Activated T-helper 17 cell treated with anti-CD3 and anti-CD28 coated beads, Interleukin-2, amount 50 U/mL, for 72 hours (primary cell): ENCODE results near the gene HCFC1R1. TPM values are rescaled to one million over a fixed set of nuclear protein-coding genes. Genes with fewer than 3 reads are reported as not detected.

Experiments
- ATAC-seq: fragments of 150-1000 bp; cut with Tn5 transposase; replicated peaks from 2 replicates; pipeline ENCODE4 v1.10.0; 2021; ENCODE audit warnings: mild to moderate bottlenecking, moderate library complexity
- H3K27ac Mint-ChIP-seq: one replicate; pipeline ENCODE4 v1.8.0; 2022; ENCODE audit warnings: mixed read lengths
- H3K27me3 Mint-ChIP-seq: one replicate; pipeline ENCODE4 v1.8.0; 2022; ENCODE audit warnings: mixed read lengths
- H3K36me3 Mint-ChIP-seq: one replicate; pipeline ENCODE4 v1.8.0; 2022; ENCODE audit warnings: low read depth, mild to moderate bottlenecking, mixed read lengths
- H3K4me1 Mint-ChIP-seq: one replicate; pipeline ENCODE4 v1.8.0; 2022; ENCODE audit warnings: mixed read lengths
- H3K4me3 Mint-ChIP-seq: one replicate; pipeline ENCODE4 v1.8.0; 2022; ENCODE audit warnings: mild to moderate bottlenecking, mixed read lengths
- H3K9me3 Mint-ChIP-seq: one replicate; pipeline ENCODE4 v1.8.0; 2022; ENCODE audit warnings: mixed read lengths
- total RNA-seq, 2 donors: library from RNA; stranded (reverse); gene quantifications; one replicate each; pipeline ENCODE4 v1.2.3, GENCODE V29; 2022

Gene HCFC1R1
- total RNA-seq, 2 donors from 2014 or later = 28.2 to 46.0 TPM

DNA sequence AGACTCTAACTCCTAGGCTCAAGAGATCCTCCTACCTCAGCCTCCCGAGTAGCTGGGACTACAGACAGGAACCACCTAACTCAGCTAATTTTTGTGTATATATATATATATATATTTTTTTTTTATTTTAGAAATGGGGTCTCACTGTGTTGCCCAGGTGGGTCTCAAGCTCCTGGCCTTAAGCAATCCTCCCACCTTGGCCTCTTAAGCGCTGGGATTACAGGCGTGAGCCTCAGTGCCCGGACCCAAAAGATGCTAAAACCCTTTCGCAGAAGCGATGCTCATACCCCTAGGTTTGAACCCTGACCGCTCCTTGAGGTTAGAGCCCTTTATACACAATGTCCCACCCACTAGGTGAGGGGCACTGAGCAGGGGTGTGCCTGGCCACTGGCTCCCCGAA is 13.2 kb downstream of the HCFC1R1 start:
- no peak overlapping the region for H3K27ac Mint-ChIP-seq
- H3K9me3 Mint-ChIP-seq = no peaks in the 10 kb centered on the region
- peaks cover 6% of the 10 kb centered on the region for H3K27me3 Mint-ChIP-seq
- H3K4me3 Mint-ChIP-seq = no peak overlapping the region
- H3K4me1 Mint-ChIP-seq = peaks cover 10% of the 10 kb centered on the region
- no peaks in the 10 kb centered on the region for H3K36me3 Mint-ChIP-seq
- ATAC-seq = no peak

DNA sequence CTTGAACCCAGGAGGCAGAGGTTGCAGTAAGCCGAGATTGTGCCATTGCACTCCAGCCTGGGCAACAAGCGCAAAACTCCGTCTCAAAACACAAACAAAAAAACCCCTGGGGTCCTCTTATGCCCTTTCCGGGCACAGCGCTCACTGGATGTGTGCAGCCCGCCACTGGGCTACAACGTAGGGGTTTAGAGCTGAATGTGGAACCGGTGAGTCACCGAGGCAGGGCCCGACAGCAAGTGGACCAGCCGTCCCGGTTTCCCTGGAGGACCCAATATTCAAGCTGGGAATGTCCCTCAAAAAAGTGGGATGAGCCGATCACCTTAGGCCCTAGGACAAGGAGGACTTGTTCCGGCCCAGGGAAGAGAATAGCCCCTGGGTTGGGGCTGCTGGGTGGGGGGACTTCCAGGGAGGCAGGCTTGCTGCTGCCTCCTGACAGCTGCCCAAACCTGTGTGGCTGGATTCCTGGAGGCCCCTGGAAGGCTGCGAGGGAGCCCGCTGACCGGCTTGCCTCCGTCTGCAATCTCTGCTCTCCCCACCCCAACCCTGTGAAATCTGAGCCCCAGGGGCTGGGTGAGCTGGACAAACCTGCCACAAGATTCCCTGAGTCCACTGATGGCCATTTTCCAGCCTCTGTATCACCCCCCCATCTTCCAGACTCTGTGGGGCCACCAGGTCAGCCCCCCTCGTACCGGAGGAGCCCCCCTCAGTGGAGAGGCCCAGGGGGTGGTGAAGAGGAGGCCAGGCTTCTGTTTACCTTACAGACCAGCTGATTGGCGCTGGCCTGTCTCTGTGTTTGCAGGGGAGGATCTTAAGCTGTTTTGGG is 14.0 kb downstream of the HCFC1R1 start:
- H3K27ac Mint-ChIP-seq = no peak overlapping the region
- peaks cover 6% of the 10 kb centered on the region for H3K27me3 Mint-ChIP-seq
- H3K4me1 Mint-ChIP-seq = peaks cover 10% of the 10 kb centered on the region
- H3K9me3 Mint-ChIP-seq = no peaks in the 10 kb centered on the region
- no peaks in the 10 kb centered on the region for H3K36me3 Mint-ChIP-seq
- ATAC-seq = no peak
- no peak overlapping the region for H3K4me3 Mint-ChIP-seq

DNA sequence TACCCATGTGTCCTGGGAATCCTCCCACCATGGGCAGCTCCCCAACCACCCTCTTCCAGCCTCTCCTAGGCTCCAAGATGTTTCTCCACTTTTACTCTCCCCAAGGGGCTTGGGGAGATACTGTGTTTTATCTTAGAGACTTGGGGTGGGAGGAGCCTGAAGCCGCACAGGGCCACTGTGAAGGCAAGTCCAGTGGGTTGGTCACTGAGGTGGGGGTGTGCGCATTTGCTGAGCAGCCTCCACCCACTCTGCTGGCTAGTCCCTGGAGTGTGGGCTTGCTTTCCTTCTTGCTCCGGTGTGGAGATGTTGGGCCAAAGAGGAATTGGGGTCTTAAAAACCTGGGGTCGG is 15.1 kb downstream of the HCFC1R1 start:
- H3K4me3 Mint-ChIP-seq = peak overlapping the region; percentile 42
- H3K36me3 Mint-ChIP-seq = no peaks in the 10 kb centered on the region
- peaks cover 10% of the 10 kb centered on the region for H3K4me1 Mint-ChIP-seq

DNA sequence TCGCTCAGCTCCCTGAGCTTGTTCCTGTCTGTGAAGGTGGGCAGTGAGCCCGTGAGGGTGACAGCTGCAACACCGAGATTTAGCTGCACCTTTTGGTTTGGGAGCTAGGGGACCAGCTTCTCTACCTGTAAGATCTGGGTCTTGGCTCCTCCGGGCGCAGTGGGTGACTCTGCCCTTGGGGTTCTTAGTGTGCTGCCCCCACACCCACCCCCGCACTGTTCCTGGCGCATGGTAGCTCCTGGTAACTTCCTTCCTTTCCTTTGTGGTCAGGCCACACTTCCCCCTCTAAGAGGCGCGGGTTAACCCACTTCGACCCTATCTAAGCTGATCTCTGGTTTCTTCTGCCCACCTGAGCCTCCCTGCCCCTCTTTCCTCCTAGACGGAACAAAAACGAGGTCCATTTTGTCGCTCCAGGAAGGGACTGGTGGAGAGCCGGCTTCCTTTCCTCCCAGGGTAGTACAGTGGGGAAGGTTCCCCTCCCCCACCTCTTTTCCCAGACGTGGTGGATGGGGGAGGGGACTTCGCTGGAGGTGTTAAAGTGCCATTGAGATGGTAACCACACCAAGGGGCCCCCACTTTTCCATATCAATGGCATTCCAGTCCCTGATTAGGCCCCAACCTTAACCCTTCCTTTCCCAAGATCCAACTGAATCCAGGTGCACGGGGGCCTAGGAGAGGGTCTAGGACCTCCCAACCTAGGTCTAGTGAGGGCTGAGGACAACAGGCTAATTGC is 15.6 kb downstream of the HCFC1R1 start:
- peaks cover 3% of the 10 kb centered on the region for H3K27me3 Mint-ChIP-seq
- H3K36me3 Mint-ChIP-seq = no peaks in the 10 kb centered on the region
- peak overlapping the region; percentile 69 for H3K27ac Mint-ChIP-seq
- ATAC-seq = no peak
- no peaks in the 10 kb centered on the region for H3K9me3 Mint-ChIP-seq
- H3K4me1 Mint-ChIP-seq = peaks cover 10% of the 10 kb centered on the region
- peak overlapping the region; percentile 42 for H3K4me3 Mint-ChIP-seq

More for the DNA sequence above, 15.1 kb downstream of the HCFC1R1 start:
- ATAC-seq = no peak
- Mint-ChIP-seq H3K9me3 (no peaks in the 10 kb centered on the region), H3K27ac (no peak overlapping the region), H3K27me3 (peaks cover 3% of the 10 kb centered on the region)

DNA sequence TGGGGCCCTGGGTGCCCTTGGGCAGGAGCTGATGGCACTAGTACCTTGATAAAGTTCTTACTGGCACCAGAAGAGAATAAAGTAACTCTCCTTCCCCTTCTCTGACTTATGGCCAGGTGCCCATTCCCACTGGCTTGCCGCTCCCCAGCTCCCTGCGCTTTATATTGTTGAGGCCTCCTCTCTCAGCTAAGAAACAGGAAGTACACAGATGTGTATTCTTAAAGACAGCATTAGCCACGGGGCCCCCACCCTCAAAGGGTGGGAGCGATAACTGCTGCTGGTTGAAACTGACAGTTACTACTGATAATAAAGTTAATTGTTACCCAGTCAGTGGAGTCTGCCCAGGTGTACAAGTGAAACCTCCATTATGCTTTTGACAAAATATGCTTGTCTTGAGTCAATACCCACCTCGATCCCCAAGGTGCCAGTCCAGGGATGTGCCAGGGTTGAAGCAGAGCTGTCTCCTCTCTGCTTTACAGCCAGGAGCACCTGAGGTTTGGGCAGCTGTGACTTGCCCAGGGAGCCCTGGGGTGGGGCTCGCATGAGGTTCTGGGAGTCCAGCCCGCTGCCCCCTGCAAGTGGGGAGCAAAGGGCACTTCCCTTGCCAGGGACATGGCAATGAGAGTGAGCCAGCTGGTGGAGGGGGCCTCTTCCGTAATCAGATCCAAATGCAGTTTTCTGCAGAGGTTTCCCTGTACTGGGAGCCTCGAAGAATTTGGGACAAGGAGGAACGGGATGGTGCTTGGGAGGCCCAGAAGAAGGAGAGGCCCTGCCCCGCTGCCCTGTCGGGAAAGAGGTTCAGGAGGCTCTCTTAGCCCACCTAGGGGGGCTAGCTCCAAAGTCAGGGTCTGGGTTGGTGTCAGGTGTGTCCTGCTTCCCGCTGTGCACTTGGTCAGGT is 16.4 kb downstream of the HCFC1R1 start:
- peak overlapping the region; percentile 69 for H3K27ac Mint-ChIP-seq
- H3K4me3 Mint-ChIP-seq = peak overlapping the region; percentile 42
- ATAC-seq = no peak
- H3K36me3 Mint-ChIP-seq = no peaks in the 10 kb centered on the region
- H3K4me1 Mint-ChIP-seq = peaks cover 10% of the 10 kb centered on the region
- H3K27me3 Mint-ChIP-seq = peaks cover 3% of the 10 kb centered on the region
- no peaks in the 10 kb centered on the region for H3K9me3 Mint-ChIP-seq

DNA sequence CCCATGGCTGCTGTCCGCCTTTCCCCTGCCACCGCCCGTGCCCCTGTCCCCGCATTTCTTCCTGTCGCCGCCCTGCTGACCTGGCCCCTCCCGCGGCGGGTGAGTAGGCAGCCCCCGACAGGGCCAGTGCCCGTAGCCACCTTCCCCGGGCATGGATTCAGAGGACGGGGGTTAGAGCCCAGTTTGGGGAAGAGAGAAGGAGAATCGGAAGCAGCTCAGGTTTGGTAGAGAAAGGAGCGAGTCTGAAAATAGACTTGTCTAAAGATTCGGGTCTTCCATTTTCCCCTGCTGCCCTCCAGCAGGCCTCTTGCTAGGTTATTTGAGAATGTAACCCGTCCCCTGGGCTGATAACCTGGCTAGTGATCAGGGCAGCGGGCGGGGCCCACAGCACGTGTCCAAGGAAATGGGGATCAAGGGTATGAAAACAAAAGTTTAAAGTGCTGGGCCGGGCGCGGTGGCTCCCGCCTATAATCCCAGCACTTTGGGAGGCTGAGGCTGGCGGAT is 18.9 kb downstream of the HCFC1R1 start:
- Mint-ChIP-seq H3K4me3 (peak overlapping the region; percentile 52), H3K27me3 (peaks cover 6% of the 10 kb centered on the region), H3K27ac (no peak overlapping the region), H3K36me3 (no peaks in the 10 kb centered on the region), H3K9me3 (no peaks in the 10 kb centered on the region), H3K4me1 (peaks cover 10% of the 10 kb centered on the region)
- ATAC-seq = no peak

DNA sequence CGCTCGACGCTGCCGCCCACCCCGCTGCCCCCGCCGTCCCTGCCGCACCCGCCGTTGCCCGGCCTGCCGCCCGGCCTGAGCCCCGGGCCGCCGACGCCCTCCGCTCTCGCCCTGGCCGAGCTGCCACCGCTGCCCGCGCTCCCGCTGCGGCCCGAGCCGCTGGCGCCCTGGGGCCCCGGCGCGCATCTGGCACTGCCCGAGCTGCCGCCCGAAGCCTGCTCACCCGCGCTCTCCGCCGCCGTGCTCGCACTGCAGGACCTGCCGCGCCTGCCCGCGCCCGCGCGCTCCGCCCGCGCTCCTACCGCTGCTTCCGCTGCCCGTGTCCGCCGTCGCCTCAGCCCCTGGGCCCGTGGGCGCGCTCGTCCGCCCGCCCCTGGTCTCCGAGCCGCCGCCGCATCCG is 19.4 kb downstream of the HCFC1R1 start:
- H3K27me3 Mint-ChIP-seq = peaks cover 6% of the 10 kb centered on the region

DNA sequence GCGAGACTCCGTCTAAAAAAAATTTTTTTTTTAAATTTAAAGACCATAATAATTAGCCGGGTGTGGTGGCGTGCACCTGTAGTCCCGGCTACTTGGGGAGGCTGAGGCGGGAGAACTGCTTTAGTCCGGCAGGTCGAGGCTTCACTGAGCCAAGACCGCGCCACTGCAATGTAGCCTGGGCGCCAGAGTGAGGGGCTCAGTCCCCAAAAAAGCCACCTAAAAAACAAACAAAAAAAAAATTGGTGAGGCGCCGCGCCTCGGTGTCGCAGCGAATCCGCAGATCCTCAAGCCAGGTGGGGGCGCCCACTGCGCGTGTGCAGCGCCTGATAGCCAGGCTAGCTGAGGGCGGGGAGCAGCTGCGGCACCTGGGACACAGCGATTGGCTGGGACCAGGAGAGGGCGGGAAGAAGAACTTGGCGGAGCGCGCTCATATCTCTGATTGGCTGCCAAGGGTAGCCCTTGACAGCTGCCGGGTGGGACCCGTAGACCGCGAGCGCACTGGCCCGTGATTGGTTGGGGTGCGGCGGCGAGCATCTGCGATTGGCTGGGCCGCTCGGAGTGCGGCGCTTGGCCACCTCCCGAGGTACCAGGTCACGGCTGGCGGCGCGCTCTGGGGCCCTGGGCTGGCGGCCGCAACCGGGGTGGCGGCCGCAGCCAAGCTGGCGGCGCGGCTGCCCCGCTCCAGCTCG is 20.0 kb downstream of the HCFC1R1 start:
- no peaks in the 10 kb centered on the region for H3K36me3 Mint-ChIP-seq
- H3K27ac Mint-ChIP-seq = no peak overlapping the region
- peaks cover 10% of the 10 kb centered on the region for H3K4me1 Mint-ChIP-seq
- H3K27me3 Mint-ChIP-seq = peaks cover 6% of the 10 kb centered on the region
- peak overlapping the region; percentile 39 for H3K4me3 Mint-ChIP-seq
- peak; percentile 100 for ATAC-seq
- H3K9me3 Mint-ChIP-seq = no peaks in the 10 kb centered on the region

More for the DNA sequence above, 19.4 kb downstream of the HCFC1R1 start:
- Mint-ChIP-seq H3K4me3 (peak overlapping the region; percentile 39), H3K9me3 (no peaks in the 10 kb centered on the region), H3K36me3 (no peaks in the 10 kb centered on the region), H3K27ac (no peak overlapping the region), H3K4me1 (peaks cover 10% of the 10 kb centered on the region)
- peak; percentile 11 for ATAC-seq

DNA sequence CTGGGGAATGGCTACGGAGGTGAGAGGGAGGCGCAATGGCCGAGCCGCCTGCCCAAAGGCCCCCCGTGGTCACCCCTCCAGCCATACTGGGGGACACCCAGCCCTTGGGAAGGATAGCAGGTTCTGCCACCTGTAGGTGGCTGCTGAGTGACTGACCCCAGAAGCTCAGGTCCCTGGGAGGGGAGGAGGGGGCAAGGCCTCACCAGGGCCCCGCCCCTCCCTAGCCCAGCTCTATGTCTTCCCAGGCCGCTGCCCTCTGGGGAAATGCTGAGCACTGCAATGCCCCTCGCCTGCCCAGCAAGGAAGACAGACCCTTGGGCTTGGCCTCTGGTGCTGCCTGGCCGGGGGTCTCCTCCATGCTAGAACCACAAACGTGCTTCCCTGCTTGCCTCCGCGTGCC is 22.4 kb downstream of the HCFC1R1 start:
- Mint-ChIP-seq H3K36me3 (no peaks in the 10 kb centered on the region), H3K4me1 (no peaks in the 10 kb centered on the region), H3K4me3 (no peak overlapping the region)

DNA sequence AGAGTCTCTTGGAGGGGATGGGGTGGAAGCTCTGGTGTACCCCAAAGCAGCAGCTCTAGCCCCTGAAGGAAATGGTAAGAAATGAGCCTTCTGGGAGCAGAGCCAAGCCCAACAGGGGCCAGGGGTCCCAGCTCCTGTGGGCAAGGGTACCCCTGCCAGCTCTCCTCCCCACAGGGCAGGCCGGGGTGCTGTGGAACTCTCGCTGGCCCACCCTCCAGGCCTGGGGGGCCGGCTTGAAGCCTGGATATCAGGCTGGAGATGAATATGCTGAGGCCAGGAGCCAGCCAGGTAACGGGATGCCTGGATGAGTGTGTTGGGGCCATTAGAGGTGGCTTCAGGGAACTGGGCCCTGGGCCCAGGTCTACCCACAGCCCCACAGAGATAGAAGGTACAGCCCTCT is 23.2 kb downstream of the HCFC1R1 start:
- Mint-ChIP-seq H3K27ac (no peak overlapping the region), H3K36me3 (no peaks in the 10 kb centered on the region), H3K9me3 (no peaks in the 10 kb centered on the region), H3K4me1 (no peaks in the 10 kb centered on the region), H3K27me3 (peaks cover 3% of the 10 kb centered on the region), H3K4me3 (no peak overlapping the region)
- no peak for ATAC-seq

More for the DNA sequence above, 22.4 kb downstream of the HCFC1R1 start:
- no peaks in the 10 kb centered on the region for H3K9me3 Mint-ChIP-seq
- H3K27me3 Mint-ChIP-seq = peaks cover 3% of the 10 kb centered on the region
- H3K27ac Mint-ChIP-seq = no peak overlapping the region
- ATAC-seq = no peak

DNA sequence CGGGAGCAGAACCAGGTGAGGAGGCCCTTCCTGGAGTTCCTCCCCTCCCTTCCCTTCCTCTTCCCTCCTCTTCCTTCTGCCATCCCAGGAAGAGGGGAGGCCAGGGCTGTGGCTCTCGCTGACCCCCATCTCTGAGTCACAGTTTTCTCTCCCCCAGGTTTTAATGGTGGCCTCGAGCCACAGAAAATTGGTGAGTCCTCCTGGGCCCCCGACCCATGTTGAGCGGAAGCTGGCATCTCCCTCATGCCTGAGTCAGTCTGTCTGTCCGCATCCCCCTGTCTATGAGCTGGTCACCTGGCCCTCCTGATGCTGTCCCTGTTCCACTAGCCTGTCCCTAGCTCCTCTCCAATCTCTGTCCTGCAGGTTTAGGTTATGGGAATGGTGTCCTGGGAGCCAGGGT is 23.8 kb downstream of the HCFC1R1 start:
- no peak for ATAC-seq
- Mint-ChIP-seq H3K4me3 (no peak overlapping the region), H3K27me3 (peaks cover 3% of the 10 kb centered on the region)

DNA sequence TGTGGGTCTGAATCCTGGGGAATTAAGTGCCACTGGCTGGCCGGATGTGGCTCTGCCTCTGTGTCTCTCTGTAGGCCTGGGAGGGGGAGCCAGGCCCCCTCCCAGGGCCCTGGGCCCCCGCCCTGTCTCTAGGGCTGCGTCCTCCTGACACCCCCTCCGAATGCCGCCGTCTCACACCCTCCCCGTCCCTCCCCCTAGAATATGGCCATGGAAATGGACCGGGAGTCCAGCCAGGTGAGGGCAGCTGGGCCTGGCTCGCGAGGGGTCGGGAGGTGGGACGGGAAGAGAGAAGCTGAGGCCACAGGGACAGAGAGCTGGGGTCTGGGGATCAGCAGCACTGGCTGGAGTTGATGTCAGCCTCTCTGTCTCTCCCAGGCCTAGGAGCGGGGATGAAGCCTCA is 27.4 kb downstream of the HCFC1R1 start:
- Mint-ChIP-seq H3K36me3 (no peaks in the 10 kb centered on the region), H3K4me3 (no peak overlapping the region)

More for the DNA sequence above, 23.8 kb downstream of the HCFC1R1 start:
- no peaks in the 10 kb centered on the region for H3K4me1 Mint-ChIP-seq
- no peak overlapping the region for H3K27ac Mint-ChIP-seq
- H3K36me3 Mint-ChIP-seq = no peaks in the 10 kb centered on the region
- no peaks in the 10 kb centered on the region for H3K9me3 Mint-ChIP-seq

DNA sequence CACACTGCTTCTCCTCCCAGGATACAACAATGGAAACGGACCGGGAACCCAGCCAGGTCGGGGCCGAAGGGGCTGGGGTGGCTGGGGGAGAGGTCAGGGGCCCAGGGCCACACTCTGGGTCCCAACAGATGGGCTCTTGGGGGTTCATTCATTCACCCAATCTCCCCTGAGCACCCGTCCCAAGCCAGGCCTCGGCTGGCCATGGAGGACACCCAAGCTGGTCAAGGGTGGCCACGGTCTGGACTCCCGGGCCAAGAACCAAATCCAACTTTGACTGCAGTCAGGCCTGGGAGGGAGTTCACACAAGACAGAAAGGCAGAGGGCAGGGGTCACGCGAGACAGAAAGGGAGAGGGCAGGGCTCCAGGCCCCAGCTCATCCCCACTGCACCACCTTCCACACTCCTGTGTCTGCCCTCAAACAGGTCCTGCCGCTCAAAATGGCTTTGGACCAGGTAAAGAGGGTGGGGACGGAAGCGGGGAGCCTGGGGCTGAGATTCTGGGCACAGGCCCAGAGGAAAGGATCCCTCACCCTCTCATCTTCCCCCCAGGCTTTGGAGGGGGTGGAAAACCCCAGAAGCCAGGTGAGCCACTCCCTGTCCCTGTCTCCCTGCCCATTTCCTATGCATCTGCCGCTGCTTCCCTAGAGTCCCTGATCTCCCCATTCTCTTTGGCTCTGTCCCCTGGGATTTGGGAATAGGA is 31.2 kb downstream of the HCFC1R1 start:
- no peak overlapping the region for H3K27ac Mint-ChIP-seq
- H3K4me1 Mint-ChIP-seq = no peaks in the 10 kb centered on the region
- no peaks in the 10 kb centered on the region for H3K36me3 Mint-ChIP-seq
- H3K27me3 Mint-ChIP-seq = peaks cover 3% of the 10 kb centered on the region
- H3K4me3 Mint-ChIP-seq = no peak overlapping the region
- no peak for ATAC-seq
- H3K9me3 Mint-ChIP-seq = no peaks in the 10 kb centered on the region

More for the DNA sequence above, 27.4 kb downstream of the HCFC1R1 start:
- H3K9me3 Mint-ChIP-seq = no peaks in the 10 kb centered on the region
- H3K27ac Mint-ChIP-seq = no peak overlapping the region
- no peak for ATAC-seq
- H3K4me1 Mint-ChIP-seq = no peaks in the 10 kb centered on the region
- peaks cover 3% of the 10 kb centered on the region for H3K27me3 Mint-ChIP-seq
